ENCODE results near the gene HAND1.

GRCh38 chr5:154437281-154437965 lies 40.6 kb downstream of the HAND1 start:
- TF ChIP-seq CTCF (IDR thresholded peaks at IDR 0.05), result no peak
- TF ChIP-seq POLR2A (IDR thresholded peaks at IDR 0.05; ENCODE audit: low read depth), result no peak
- TF ChIP-seq POLR2AphosphoS5 (IDR thresholded peaks at IDR 0.05), result no peak
- TF ChIP-seq EP300 (IDR thresholded peaks at IDR 0.05), result no peak

All from esophagus muscularis mucosa (tissue), 4 donors.